Breast epithelium (tissue), 3 donors: Measurements from ENCODE around the gene TMEM63B.

Source experiments
- POLR2A ChIP-seq: fragments of 450-650 bp; IDR thresholded peaks from one replicate; pipeline ENCODE4 v1.6.1; 2016; ENCODE audit warnings: antibody characterized with exemption, mild to moderate bottlenecking, moderate library complexity
- POLR2AphosphoS5 ChIP-seq, 3 donors: sonication (generic); formaldehyde crosslinking; IDR thresholded peaks; one replicate each; pipeline ENCODE4 v1.6.1; 2017; ENCODE audit warnings: antibody characterized with exemption in 3 of 3
- TF ChIP-seq, protein P1 (sequence below), 3 donors: fragments of 450-650 bp; IDR thresholded peaks; one replicate each; pipeline ENCODE4 v1.5.1; 2016 to 2017; ENCODE audit warnings: antibody characterized with exemption in 3 of 3, mild to moderate bottlenecking in 3 of 3, moderate library complexity in 3 of 3

DNA sequence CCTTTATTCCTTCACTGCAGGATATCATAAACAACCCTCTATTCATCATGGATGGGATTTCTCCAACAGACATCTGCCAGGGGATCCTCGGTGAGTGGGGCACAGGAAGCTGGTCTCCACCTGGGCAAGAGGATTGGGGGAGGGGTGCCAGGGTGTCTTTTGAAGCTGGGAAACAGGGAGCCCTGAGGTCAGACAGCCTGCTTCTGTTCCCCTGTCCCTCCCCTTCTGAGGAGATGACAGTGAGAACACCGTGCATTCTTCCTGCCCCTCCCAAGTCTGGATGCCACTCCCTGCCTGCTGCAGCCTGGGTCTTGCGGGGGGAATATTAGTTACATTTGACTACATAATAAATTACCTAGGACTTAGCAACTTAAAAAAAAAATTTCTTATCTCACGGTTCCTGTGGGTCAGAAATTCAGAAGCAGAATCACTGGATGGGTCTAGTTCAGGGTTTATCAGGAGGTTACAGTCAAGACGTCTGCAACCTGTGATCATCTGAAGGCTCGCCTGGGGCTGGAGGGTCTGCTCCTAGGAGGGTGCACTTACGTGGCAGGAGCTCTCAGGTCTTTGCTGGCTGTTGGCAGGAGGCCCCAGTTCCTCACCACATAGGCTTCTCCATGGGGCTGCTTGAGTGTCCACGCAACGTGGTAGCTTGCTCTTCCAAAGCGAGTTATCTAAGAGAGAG, 42.7 kb downstream of the TMEM63B start:
- TF ChIP-seq POLR2A (no peak), POLR2AphosphoS5 (IDR thresholded peaks at IDR 0.05) (no peak)
- TF ChIP-seq, protein P1, sequence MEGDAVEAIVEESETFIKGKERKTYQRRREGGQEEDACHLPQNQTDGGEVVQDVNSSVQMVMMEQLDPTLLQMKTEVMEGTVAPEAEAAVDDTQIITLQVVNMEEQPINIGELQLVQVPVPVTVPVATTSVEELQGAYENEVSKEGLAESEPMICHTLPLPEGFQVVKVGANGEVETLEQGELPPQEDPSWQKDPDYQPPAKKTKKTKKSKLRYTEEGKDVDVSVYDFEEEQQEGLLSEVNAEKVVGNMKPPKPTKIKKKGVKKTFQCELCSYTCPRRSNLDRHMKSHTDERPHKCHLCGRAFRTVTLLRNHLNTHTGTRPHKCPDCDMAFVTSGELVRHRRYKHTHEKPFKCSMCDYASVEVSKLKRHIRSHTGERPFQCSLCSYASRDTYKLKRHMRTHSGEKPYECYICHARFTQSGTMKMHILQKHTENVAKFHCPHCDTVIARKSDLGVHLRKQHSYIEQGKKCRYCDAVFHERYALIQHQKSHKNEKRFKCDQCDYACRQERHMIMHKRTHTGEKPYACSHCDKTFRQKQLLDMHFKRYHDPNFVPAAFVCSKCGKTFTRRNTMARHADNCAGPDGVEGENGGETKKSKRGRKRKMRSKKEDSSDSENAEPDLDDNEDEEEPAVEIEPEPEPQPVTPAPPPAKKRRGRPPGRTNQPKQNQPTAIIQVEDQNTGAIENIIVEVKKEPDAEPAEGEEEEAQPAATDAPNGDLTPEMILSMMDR (IDR thresholded peaks at IDR 0.05): no peak
